HG03342 (cell line): ENCODE measurements around the gene TP53AIP1.
A peak's percentile ranks its signal among the peaks of the same experiment; 100 is the strongest.

Source experiments
- ATAC-seq: cut with Tn5 transposase; IDR thresholded peaks from one replicate; pipeline ENCODE4 v1.9.1; 2021; ENCODE audit warnings: mild to moderate bottlenecking, moderate library complexity; ENCODE audit not compliant: unreplicated experiment

Gene TP53AIP1

GRCh38 chr11:128946648-128947047, 4.0 kb upstream of the TP53AIP1 start:
- ATAC-seq, result no peak

GRCh38 chr11:128943428-128943976, 831 bp upstream of the TP53AIP1 start:
- ATAC-seq, result no peak

- ATAC-seq, result no peak
These were observed 429 bp downstream of the TP53AIP1 start for GRCh38 chr11:128942272-128942612.

GRCh38 chr11:128941573-128942271, 949 bp downstream of the TP53AIP1 start:
- ATAC-seq, result no peak

- no peak for ATAC-seq
These were observed 1.6 kb downstream of the TP53AIP1 start for GRCh38 chr11:128941110-128941509.

- no peak for ATAC-seq
These were observed 2.1 kb downstream of the TP53AIP1 start for GRCh38 chr11:128940603-128941002.

- no peak for ATAC-seq
These were observed 2.5 kb downstream of the TP53AIP1 start for GRCh38 chr11:128940156-128940555.

- no peak for ATAC-seq
These were observed 3.1 kb downstream of the TP53AIP1 start for GRCh38 chr11:128939591-128939990.

- no peak for ATAC-seq
These were observed 4.3 kb downstream of the TP53AIP1 start for GRCh38 chr11:128938156-128938885.

- ATAC-seq, result no peak
These were observed 5.2 kb downstream of the TP53AIP1 start for GRCh38 chr11:128937480-128937879.

- no peak for ATAC-seq
These were observed 5.9 kb downstream of the TP53AIP1 start for GRCh38 chr11:128936606-128937251.

GRCh38 chr11:128934926-128935325, 7.7 kb downstream of the TP53AIP1 start:
- no peak for ATAC-seq

- no peak for ATAC-seq
These were observed 8.3 kb downstream of the TP53AIP1 start for GRCh38 chr11:128934351-128934750.

GRCh38 chr11:128933481-128934178, 9.0 kb downstream of the TP53AIP1 start:
- ATAC-seq, result no peak

GRCh38 chr11:128931668-128932067, 11.0 kb downstream of the TP53AIP1 start:
- no peak for ATAC-seq

GRCh38 chr11:128931066-128931465, 11.6 kb downstream of the TP53AIP1 start:
- no peak for ATAC-seq

- no peak for ATAC-seq
These were observed 12.7 kb downstream of the TP53AIP1 start for GRCh38 chr11:128929991-128930390.

GRCh38 chr11:128929468-128929867, 13.2 kb downstream of the TP53AIP1 start:
- ATAC-seq, result no peak

GRCh38 chr11:128928400-128928799, 14.3 kb downstream of the TP53AIP1 start:
- ATAC-seq, result peak; percentile 97

GRCh38 chr11:128927683-128928336, 14.9 kb downstream of the TP53AIP1 start:
- no peak for ATAC-seq

GRCh38 chr11:128927108-128927461, 15.6 kb downstream of the TP53AIP1 start:
- no peak for ATAC-seq
